Thyroid gland (tissue), 4 donors: ENCODE results near the gene NRBF2.

Source experiments
- CTCF ChIP-seq, 6 experiments: fragments of 200-600 bp in 3 of 6; fragments of 450-650 bp in 3 of 6; sonication (generic) in 3 of 6; IDR thresholded peaks; one replicate each; pipeline ENCODE4 v1.5.1; 2016 to 2019; ENCODE audit warnings: antibody characterized with exemption in 6 of 6, mild to moderate bottlenecking in 2 of 6, inconsistent platforms in 1 of 6, moderate library complexity in 1 of 6
- POLR2A ChIP-seq, 2 donors: fragments of 450-650 bp; IDR thresholded peaks; one replicate each; pipeline ENCODE4 v1.6.1; 2017; ENCODE audit warnings: antibody characterized with exemption in 2 of 2, mild to moderate bottlenecking in 2 of 2, moderate library complexity in 1 of 2

- no peak for TF ChIP-seq CTCF (IDR thresholded peaks at IDR 0.05)
- TF ChIP-seq POLR2A (IDR thresholded peaks at IDR 0.05), result no peak
These were observed 9.3 kb upstream of the NRBF2 start for GRCh38 chr10:63123727-63124362.
